NCI-H1694 treated with DMSO at 0.1 percent for 48 hours (cell line): Measurements from ENCODE around the gene ZMPSTE24.
A peak's percentile ranks its signal among the peaks of the same experiment; 100 is the strongest.

ENCODE experiments used
- DNase-seq: peaks from one replicate; lab custom pipeline; 2025; lab: John Stamatoyannopoulos, UW

The ZMPSTE24 gene

DNA sequence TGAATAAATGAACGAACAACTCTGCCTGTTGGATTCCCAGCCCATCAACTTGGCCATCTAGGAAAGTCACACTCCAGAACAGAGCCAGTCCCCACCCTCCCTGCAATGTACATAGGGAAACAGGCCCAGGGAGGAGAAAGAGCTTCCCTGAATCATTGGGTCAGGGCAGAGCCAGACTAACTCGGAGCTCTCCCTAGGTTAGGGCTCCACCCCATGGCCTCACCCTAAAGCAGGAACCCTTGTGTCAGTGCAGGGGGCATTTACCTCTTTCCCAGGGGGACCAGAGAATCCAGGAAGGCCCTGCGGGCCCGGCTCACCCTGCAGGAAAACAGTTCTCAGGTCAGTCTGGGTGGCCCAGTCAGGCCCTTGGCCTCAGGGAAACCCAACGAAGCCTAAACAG is 47.4 kb downstream of the ZMPSTE24 start:
- no peak for DNase-seq

DNA sequence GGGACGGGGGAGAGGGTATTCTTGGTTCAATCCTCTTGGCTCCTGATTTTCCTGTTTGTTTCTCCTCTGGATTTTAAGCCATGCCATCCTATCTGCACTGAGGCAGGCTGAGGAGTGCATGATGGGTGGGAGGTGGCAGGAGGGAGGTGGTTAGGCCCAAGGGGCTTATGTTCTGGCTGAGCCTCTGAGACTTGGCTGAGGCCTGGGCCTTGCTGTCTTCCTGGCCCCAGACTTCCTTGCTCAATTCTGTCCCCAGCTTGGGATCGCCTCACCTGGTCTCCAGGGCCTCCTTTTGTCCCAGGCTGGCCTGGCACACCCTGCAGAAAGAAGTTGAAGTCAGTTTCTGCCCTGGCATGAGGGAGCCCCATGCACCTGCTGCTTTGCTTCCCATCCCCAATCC is 47.8 kb downstream of the ZMPSTE24 start:
- no peak for DNase-seq

DNA sequence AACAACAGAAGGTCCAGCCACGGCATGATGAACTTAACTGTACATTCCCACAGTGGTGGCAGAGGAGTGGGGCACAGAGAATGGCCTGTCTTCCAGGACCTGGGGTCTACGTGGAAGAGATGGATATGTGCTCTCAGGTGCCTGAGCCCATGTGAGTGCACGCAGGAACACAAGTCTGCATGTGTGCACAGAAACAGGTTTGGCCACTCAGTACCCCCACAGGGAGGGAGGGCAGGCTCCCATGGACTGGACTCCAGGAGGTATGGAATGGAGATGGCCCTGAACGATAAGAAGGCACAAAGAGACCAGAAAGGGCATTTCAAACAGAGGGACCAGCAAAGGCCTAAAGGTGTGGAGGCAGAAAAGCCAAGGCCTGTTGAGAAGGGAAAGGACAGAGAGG is 48.3 kb downstream of the ZMPSTE24 start:
- DNase-seq = no peak

DNA sequence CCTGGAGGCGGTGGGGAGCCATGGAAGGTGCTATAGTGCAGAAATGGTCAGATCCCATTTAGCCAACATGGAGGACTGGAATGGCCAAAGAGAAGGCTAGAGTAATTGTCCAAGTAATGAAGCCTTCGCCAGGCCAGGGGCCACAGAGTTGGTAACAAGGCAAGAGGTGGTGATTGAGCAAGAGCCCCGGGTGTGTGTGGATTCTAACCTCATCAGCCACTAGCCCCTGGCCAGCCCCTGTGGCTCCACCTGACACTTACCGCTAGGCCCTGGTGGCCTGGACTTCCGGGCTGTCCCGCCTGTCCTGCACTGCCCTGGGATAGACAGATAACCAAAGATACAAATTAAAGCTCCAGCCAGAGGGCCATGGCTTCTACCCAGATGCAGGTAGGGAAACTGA is 49.1 kb downstream of the ZMPSTE24 start:
- DNase-seq = no peak

DNA sequence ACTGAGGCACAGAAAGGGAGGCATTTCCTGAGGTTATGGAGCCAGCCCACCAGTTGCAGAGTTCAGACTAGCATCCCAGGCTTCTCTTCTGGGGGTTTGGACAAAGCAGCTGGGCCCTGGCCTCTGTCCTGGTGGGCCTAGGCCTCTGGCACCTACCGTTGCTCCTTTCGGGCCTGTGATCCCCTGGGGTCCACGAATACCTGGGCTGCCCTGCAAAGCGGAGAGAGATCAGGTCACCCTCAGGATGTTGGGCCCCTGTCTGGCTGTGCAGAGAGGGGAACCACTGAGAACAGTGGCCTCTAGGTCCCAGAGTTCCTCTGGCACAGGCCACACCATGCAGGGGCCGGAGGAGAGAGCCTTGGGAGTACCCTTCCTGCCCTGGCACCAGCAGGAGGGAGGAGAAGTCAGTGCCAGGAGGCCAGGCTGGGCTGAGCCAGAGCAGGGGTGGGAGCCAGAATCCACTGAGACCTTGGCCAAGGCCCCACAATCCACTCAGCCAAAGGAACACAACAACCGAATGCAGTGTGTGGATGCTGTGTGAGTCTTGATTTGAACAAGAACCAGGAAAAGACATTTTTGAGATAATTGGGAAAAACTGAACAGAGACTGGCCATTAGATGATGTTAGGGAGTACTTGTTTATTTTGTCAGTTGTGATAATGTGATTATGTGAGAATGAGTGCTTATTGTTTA is 50.1 kb downstream of the ZMPSTE24 start:
- no peak for DNase-seq

DNA sequence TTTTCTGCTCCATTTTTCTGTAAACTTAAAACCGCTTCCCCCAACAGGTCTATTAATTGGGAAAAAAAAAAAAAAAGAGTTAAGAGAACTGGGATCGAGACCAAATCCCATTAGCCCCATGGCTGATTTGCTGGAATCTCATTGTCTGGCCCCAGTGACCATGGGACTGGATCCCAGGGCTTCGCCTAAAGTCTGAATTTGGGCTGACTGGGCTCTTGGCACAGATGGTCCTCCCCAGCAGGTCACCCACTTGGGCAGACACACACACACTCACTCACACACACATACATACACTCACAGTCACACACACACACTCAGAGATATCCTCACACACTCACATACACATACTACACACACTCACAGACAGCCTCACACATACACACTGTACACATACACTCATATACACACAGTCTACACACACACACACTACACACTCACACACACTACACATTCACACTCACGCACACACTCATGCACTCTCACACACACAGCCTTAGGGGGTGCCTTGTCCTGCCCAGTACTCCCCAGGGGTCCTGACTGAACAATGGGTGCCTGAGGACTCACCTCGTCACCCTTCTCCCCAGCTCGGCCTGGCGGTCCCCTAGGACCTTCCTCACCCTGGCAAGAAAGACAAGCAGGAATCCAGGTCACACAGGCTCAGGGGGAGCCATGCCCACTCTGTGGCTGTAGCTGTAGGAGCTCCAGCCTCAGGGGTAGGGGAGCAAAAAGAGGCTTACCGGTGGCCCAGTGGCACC is 51.5 kb downstream of the ZMPSTE24 start:
- no peak for DNase-seq

DNA sequence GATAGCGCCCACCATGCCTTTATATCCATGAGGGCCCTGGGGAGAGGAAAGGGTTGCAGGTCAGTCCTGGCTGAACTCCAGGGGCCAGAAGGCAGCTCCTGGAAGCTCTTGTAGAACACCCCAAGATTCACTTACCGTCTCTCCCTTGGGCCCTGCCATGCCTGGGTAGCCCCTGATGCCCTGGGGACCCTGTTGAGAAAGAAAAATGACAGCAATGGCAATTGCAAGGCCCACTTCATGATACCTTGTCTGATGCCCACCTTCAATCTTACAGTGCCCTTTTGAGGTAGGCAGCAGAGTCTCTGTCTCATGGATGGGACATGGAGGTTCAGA is 52.1 kb downstream of the ZMPSTE24 start:
- no peak for DNase-seq

DNA sequence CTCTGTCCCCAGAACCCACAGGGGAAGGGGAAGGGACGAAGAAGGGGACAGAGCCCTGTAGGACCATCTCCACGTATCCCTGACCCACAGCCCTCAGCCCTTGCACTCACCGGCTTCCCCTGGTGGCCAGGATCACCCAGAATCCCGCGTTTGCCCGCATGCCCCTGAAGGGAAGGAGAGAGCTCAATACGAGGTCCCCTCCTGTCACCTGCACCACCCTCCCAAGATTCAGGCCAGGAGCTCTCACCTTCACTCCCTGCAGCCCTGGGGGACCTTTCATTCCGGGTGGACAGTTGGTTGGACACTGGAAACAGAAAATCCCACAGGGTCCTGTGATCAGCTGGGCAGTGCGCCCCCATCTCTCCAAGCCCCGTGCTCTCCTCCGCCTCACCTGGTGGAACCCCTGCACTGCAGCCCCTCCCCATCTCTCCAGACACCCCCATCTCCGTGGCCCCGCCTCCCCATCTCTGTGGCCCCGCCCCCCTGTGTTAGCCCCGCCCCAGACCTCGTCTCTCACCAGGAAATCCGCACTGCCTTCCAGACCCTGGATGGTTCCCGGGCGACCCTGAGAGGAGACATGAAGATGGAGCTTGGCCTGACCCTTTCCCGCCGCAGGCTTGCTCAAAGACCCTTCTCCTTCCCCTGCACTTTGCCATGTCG is 53.1 kb downstream of the ZMPSTE24 start:
- no peak for DNase-seq

DNA sequence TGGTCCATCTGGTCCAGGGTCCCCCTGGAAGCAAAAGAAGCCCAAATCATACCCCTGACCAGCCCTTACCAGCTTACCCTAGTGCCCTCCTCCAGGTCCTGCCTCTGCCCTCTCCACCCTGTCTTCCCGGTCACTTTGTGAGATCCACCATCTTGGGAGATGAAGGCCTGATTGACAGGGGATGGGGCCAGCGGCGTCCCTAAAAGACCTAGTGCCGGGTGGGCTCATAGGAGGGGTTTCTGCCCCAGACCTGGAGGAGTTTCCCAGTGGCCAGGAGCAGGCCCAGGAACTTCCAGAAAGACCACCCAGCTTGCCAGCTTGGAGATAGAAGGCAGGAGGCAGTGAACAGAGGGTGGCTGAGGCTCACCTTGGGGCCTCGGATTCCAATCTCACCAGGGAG is 53.7 kb downstream of the ZMPSTE24 start:
- no peak for DNase-seq

DNA sequence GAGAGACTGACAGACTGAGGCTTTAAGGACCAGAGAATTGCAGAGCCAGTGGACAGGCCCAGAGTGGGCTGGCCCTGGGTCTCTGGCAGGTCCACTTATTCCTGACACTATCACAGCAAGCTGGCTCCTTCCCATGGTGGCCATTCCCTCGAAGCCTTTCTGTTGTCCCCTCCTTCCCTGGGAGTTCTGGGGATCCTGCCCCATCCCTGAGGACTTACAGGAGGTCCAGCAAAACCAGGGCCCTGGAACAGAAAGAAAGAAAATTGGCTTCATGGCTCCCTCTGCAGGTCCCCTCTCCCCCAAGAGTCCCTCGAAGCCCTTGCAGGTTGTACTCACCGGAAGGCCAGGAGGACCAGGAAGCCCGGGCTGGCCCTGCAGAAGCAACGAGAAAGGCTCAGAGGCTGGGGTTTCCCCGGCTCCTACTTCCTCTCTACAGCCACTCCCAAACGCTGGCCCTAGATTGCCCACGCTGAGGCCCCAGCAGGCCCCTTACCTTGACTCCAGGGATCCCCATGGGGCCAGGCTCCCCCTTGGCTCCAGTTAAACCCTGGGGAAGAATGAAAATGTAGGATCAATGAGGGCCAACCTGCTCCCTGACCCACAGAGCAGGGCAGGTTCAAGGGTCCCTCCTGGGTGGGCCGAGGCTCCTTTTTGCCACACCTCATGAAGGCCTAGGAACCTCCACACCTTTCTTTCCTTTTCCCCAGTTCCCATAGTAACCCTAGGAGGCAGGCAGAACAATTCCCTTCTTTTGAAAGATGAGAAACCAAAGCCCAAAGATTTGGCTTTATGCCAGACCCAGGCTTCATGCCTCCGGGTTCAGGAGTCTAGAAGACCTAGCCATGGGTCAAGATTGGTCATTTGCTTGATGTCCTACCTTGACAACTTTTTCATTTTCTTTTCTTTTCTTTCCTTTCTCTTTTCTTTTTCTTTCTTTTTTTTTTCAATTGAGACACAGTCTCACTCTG is 54.5 kb downstream of the ZMPSTE24 start:
- no peak for DNase-seq

DNA sequence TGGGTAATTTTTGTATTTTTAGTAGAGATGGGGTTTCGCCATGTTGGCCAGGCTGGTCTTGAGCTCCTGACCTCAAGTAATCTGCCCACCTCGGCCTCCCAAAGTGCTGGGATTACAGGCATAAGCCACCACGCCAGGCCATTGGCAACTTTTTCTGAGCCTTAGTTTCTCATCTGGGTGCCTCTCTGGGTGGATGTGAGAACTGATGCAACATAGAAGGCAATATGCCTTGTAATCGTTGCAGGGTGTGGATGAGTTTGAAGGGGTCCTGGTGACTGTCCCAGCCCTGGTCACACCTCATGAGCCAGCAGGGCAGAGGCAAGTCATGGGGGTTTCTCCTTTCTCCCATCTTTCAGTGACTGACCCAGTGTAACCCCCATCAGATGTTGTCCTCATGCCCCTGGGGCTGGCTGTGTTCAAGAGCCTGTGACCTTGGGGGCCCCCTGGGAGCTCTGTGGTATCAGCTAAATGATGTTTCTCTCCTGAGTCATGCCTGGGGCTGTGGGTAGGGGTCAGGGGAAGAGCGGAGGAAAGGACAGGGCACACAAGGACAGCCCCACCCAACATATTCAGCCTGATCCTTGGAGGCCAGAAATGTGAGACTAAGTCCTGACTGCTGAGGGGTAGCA is 55.4 kb downstream of the ZMPSTE24 start:
- no peak for DNase-seq

DNA sequence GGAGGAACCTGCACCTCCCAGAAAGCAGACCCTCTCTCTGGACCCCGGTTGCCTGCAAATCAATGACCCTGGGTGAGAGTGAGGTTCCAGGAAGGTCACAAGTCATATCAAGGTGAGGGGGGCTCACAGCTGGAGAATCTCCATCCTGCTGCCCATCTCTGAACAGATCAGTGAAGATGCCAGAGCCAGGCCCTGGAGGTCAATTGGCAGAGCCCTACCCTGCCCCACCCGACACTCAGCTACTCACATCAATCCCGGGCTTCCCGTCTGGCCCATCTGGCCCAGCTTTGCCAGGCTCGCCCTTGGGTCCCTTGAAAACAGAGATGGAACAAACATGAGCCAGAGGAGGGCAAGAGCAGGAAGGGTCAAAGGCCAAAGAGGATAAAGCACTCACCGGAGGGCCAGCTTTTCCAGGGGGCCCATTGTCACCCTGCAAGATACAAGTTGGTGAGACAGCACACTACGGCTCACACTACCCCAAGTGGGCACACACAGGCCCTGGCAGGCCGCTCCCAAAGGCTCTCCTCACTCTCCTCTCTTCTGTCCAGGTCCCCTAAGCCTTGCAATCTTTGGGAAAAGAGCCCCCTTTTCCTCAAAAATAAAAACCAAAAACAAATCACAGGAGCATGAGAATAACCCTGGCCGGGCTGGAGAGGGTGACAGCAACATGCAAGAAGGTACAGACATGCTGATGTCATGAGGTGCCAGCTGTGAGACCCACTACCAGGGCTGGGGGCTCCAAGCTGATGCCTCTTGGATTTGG is 56.1 kb downstream of the ZMPSTE24 start:
- no peak for DNase-seq

DNA sequence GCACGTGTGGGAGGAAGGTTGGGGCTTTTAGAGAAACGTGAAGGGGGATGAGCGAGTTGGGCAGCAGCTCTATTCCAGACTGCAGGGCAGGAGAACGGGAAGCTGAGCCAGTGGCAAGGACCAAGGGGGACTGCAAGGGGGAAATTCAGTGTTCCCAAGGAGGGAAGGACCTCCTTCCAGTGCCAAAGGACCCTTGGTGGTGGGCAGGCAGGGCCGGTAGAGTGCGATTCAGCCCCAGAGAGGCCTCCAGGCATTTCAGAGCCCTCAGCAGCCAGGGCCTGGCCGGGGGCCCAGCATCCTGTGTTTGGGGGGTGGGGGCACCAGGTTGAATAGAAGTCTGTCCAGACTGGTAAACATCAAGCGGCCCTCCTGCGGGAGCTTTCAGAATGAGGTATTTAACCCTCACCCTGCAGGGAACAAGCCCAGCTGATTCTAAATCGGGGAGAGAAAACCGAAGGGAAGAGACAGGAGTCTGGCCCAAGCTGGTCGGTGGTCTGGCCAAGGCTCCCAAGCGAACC is 56.7 kb downstream of the ZMPSTE24 start:
- no peak for DNase-seq

DNA sequence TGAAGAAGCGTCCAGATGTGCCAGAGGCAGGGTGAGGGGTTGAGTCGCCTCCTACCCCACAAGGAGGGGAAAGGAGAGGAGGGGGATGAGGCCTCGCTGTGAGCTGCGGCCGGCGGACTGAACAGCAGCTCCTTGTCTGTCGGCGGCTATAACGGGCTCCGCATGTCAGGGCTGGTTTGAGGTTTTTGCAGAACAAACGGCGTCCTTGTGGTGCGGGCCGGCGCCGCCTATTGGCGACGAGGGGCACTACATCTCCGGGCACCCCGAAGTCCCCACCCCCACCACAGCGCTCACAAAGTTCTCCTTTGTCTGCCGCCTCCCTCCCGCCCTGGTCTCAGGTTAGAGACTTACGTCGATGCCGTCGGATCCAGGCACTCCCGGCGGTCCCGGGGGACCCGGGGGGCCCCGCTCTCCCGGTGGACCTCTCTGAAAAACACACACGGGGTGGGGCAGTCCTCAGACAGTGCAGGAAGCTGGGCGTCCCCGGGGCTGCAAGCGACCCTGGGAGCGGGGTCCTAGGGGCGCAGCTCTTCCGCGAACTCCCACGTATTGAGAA is 57.3 kb downstream of the ZMPSTE24 start:
- DNase-seq = peak; percentile 62

DNA sequence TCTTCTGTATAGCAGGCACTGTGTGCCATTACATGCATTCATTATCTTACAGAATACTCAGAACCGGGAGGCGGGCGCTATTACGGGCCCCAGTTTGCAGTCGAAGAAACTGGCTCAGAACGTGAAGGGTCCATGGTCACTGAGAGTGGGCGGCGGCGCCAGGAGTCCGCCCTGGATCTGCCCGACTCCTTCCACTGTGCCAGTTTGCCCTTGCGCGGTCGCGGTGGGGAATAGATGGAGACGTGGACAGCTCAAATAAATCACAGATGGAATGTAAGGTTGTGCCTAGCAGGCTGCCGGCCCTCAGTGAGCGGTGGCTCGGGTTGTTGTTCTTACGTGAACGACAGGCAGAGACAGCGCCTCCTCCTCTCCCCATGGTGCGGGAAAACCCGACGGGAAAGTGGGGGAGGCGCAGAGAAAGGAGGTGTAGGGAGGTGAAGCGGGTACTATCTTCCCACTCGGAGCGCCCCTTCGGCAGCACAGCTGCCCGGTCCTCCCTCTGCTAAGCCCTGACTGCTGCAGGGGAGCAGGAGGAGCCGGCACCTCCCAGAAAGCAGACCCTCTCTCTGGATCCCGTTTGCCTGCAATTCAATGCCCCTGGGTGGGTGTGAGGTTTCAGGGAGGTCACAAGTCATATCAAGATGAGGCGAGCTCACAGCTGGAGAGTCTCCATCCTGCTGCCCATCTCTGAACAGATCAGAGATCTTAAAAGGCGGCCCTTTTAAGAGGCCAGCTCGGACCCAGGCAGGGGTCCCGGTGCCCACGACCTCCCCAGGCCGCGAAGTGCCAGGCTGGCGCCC is 58.0 kb downstream of the ZMPSTE24 start:
- DNase-seq = peak; percentile 7

DNA sequence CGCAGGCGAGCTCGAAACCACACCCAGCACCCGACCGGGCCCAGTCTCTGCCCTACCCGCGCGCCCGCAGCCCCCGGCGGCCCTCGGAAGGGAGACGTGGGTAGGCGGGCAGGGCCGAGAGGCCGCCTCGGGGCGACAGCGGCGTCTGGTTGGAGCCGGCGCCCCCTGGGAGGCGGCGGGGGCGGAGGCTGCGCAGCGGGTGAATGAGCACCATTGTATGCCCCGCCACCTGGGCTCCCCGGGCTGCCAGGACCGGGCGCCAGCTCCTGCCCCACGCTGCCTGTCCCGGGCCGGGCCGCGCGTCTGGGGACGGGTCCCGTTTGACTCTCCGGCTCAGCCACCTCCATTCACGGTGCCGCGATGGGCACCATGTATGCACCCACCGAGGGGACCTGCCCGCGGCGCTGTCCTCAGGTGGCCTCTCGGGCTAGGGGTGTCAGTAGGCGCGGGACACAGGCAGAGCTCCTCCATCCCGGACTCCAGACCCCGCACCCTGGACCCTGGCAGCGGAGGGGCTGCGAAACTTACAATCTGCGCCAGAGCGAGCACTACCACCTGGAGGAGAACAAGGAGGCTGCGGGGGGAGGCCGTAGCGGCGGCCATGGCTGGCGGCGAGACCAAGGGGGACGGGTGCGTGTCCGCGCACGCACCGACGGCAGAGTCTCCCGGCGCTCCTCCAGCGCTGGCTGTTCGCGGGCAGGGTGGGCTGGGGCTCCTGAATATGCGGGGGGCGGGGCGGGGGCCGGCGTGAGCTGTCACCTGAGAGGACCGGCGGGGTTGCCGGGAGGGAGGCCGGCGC is 58.8 kb downstream of the ZMPSTE24 start, which contains the start of gene COL9A2:
TSS of gene COL9A2 (minus strand) at position 692 of the 799 bp plus-strand sequence. CDS start at position 603, 89 bp downstream.
- DNase-seq = no peak

DNA sequence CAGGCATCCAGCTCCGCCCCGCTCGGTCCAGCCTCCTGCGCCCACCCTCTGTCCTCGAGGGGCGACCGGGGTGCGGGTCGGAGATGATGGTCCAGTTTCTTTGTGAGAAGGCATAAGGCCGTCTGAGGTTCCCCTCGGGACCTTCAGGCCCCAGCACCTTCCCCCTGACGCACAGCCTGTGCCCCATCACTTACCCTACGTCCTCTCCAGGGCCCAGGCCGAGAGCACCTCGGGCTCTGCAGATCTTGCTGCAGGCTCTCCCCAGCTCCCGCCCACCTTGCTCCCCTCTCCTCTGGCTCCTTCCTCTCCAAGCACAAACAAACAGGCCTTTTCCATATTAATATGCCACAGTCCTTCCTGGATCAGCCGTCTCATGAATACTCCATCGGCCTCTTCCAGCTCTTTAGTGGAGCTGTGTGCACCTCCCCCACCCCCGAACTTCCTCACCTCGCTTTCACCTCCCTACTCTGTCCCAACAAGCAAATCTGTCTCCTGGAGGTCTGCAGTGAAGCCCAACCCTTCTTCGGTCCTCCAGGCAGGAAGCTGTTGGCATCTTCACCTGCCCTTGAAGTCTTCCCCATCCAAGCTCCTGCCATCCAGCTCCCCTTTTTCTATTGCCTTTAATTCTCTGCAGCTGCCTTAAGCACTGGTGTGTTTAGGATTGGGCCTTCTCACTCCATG is 59.5 kb downstream of the ZMPSTE24 start:
- DNase-seq = no peak

DNA sequence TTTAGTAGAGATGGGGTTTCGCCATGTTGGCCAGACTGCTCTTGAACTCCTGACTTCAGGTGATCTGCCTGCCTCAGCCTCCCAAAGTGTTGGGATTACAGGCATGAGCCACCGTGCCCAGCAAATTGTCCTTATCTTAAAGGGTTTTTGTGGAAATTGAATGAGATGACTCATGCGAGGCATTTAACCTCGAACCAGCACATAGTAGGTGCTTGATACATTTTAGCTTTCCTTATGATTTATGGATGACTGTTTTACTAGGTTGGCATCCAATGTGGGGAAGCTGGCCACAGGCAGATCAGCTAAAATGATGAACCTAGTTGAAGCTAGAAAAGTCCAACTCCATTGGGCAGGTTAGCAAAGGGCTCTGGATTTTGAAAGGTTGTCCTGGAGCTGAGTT is 60.4 kb downstream of the ZMPSTE24 start:
- DNase-seq = no peak
